HepG2 (cell line): Measurements from ENCODE around the gene SMNDC1. TPM values are rescaled to one million over a fixed set of nuclear protein-coding genes. Genes with fewer than 3 reads are reported as not detected.

Experiments used
- ATAC-seq: fragments of 200-7000 bp; cut with Tn5 transposase; 3 replicates; pipeline ENCODE4 v1.9.1; 2020; ENCODE audit warnings: mild to moderate bottlenecking, moderate library complexity
- BruUV-seq: library from RNA; stranded (reverse); fragments of 400-500 nt; replicated peaks from 2 replicates; lab custom pipeline; 2021; lab: Mats Ljungman, UMichigan
- CTCF ChIA-PET: fragments of 300-600 bp; formaldehyde crosslinking; extraction: SDS; loops from one replicate; lab custom pipeline; 2021; ENCODE audit warnings: low total read pairs, inconsistent platforms, low intra/inter-chr PET ratio; lab: Yijun Ruan, JAX
- POLR2A ChIA-PET: fragments of 350-600 bp; sonication (Branson Sonifier 250); formaldehyde crosslinking; loops from one replicate; lab custom pipeline; 2020; ENCODE audit warnings: antibody characterized with exemption, inconsistent platforms; lab: Yijun Ruan, JAX
- DNase-seq: peaks from one replicate; pipeline ENCODE4 v3.0.0-alpha.2; 2015; ENCODE audit warnings: low spot score
- FAIRE-seq: peaks from 3 replicates; lab custom pipeline; 2011; peaks lifted over from hg19 to GRCh38; lab: Jason Lieb, UNC
- H2AFZ ChIP-seq: one replicate; pipeline ENCODE4 v1.6.1; 2011; ENCODE audit warnings: low read length, inconsistent platforms
- H3K27ac ChIP-seq: fragments of 300-600 bp; 3 replicates; pipeline ENCODE4 v1.8.0; 2011; ENCODE audit warnings: mixed run types, mild to moderate bottlenecking, mixed read lengths, low read length, inconsistent platforms; ENCODE audit not compliant: insufficient read depth; ENCODE audit errors: extremely low read length
- H3K27me3 ChIP-seq, 2 experiments: fragments of 200-600 bp in 1 of 2; 2 replicates in 1 of 2; 3 replicates in 1 of 2; pipeline versions ENCODE4 v1.6.0 to v1.8.0; 2011; ENCODE audit warnings: low read length in 2 of 2, mild to moderate bottlenecking in 2 of 2, moderate library complexity in 2 of 2, inconsistent platforms in 1 of 2; ENCODE audit not compliant: insufficient read depth in 2 of 2, control insufficient read depth in 1 of 2
- H3K36me3 ChIP-seq, 2 experiments: fragments of 200-600 bp in 1 of 2; replicated peaks in 1 of 2; 2 replicates in 1 of 2; 3 replicates in 1 of 2; pipeline versions ENCODE4 v1.5.1 to v1.8.0; 2011; ENCODE audit warnings: low read length in 2 of 2, inconsistent platforms in 1 of 2; ENCODE audit not compliant: insufficient read depth in 2 of 2, control insufficient read depth in 1 of 2
- H3K4me1 ChIP-seq: 2 replicates; pipeline ENCODE4 v1.5.1; 2012; ENCODE audit warnings: low read length, inconsistent platforms; ENCODE audit not compliant: insufficient read depth
- H3K4me2 ChIP-seq: 2 replicates; pipeline ENCODE4 v1.6.0; 2011; ENCODE audit warnings: low read depth, low read length, inconsistent platforms
- H3K4me3 ChIP-seq, 3 experiments: fragments of 200-600 bp in 1 of 3; sonication (generic), shearing (Covaris generic) in 1 of 3; replicated peaks in 1 of 3; 2 replicates each; pipeline ENCODE4 v1.5.1; 2011 to 2016; ENCODE audit warnings: low read length in 3 of 3, inconsistent platforms in 2 of 3, low read depth in 2 of 3, mild to moderate bottlenecking in 2 of 3, control low read depth in 1 of 3, mixed read lengths in 1 of 3; ENCODE audit not compliant: insufficient read depth in 1 of 3
- H3K79me2 ChIP-seq: one replicate; pipeline ENCODE4 v1.6.1; 2011; ENCODE audit warnings: low read length, inconsistent platforms; ENCODE audit not compliant: insufficient read depth
- H3K9ac ChIP-seq: 2 replicates; pipeline ENCODE4 v1.6.0; 2011; ENCODE audit warnings: mild to moderate bottlenecking, low read depth, low read length, inconsistent platforms; ENCODE audit not compliant: insufficient read depth
- H3K9me3 ChIP-seq: 2 replicates; pipeline ENCODE4 v1.5.1; 2012; ENCODE audit warnings: mild to moderate bottlenecking, low read length
- H4K20me1 ChIP-seq: 2 replicates; pipeline ENCODE4 v1.6.0; 2011; ENCODE audit warnings: inconsistent platforms, mild to moderate bottlenecking, low read length, moderate library complexity; ENCODE audit not compliant: insufficient read depth
- BATF2 ChIP-seq: sonication (generic); formaldehyde crosslinking; IDR thresholded peaks from 2 replicates; pipeline ENCODE4 v1.8.0; 2022; ENCODE audit warnings: mild to moderate bottlenecking, missing genetic modification reagents, moderate library complexity
- CCAR2 ChIP-seq: fragments of 200-400 bp; formaldehyde crosslinking; optimal IDR thresholded peaks from 2 replicates; pipeline ENCODE3; 2018; ENCODE audit warnings: low read depth, mild to moderate bottlenecking, low read length, moderate library complexity
- KLF11 ChIP-seq: IDR thresholded peaks from 2 replicates; pipeline ENCODE4 v1.6.1; 2016; ENCODE audit warnings: missing compliant biosample characterization
- MNT ChIP-seq: fragments of 450-650 bp; IDR thresholded peaks from 2 replicates; pipeline ENCODE4 v1.6.1; 2016
- NONO ChIP-seq, 2 experiments: fragments of 450-650 bp in 1 of 2; sonication (generic) in 1 of 2; formaldehyde crosslinking in 1 of 2; IDR thresholded peaks in 1 of 2; conservative IDR thresholded peaks in 1 of 2; 2 replicates each; pipeline versions ENCODE4 v1.6.1 to v1.8.0; 2017 to 2022; ENCODE audit warnings: mild to moderate bottlenecking in 1 of 2, missing genetic modification reagents in 1 of 2, moderate library complexity in 1 of 2
- RERE ChIP-seq: IDR thresholded peaks from 2 replicates; pipeline ENCODE4 v1.6.1; 2016; ENCODE audit warnings: low read depth, missing genetic modification reagents, missing compliant biosample characterization
- ZMYM4 ChIP-seq: sonication (generic); formaldehyde crosslinking; IDR thresholded peaks from 2 replicates; pipeline ENCODE4 v1.8.1; 2023; ENCODE audit warnings: mild to moderate bottlenecking, missing genetic modification reagents
- WGBS: methylation state at CpG from one replicate; pipeline ENCODE4 v1.1.6; 2017; ENCODE audit warnings: low lambda C conversion rate; 5-methylcytosine and 5-hydroxymethylcytosine counted together
- in situ Hi-C: cut with HindIII; loops from 2 replicates; pipeline ENCODE4 v1.10.0; 2017; ENCODE audit warnings: low pct_unique_long_range_greater_than_20kb; ENCODE audit not compliant: extremely low pct_ligation_motif_present
- intact Hi-C: fragments of 100-400 bp; cut with micrococcal nuclease; formaldehyde crosslinking; loops from one replicate; pipeline ENCODE4 v1.10.0; 2022; ENCODE audit not compliant: unreplicated experiment
- polyA plus RNA-seq, 8 experiments: library from polyadenylated mRNA; depleted of rRNA in 3 of 8; stranded (reverse) in 7 of 8; unstranded in 1 of 8; fragments of >200 nt; fragmentation: Illumina TruSeq in 4 of 8; extraction: Trizol in 4 of 8; gene quantifications; 2 replicates each; pipeline versions ENCODE4 v1.2.1 to v1.2.3, GENCODE V29; 2011 to 2016; ENCODE audit warnings: low read depth in 4 of 8, missing spikeins in 1 of 8, mixed read lengths in 1 of 8; ENCODE audit not compliant: insufficient read depth in 1 of 8
- total RNA-seq, 5 experiments: library from RNA; depleted of rRNA; stranded (reverse); fragments of >200 nt; fragmentation: Illumina TruSeq; extraction: Trizol; gene quantifications; 2 replicates each; pipeline ENCODE4 v1.2.3, GENCODE V29; 2016; ENCODE audit warnings: low read depth in 1 of 5

Gene SMNDC1
- total and polyA plus RNA-seq, 2 of the 13 experiments (the other 11 are each of a cell fraction or from before 2014, with no cell fraction given), result 7.8 to 8.9 TPM

- H2AFZ ChIP-seq, result no peak overlapping the region
- CTCF ChIA-PET, result no interaction called here
- peaks cover 0 to 18% of the 10 kb centered on the region in 2 experiments; a peak in 3 of 5 replicates for H3K27me3 ChIP-seq
- no peaks in the 10 kb centered on the region for H3K9me3 ChIP-seq
- H3K36me3 ChIP-seq, result no peaks in the 10 kb centered on the region
- no peak overlapping the region for H3K9ac ChIP-seq
- ATAC-seq, result no peak
- no peak for FAIRE-seq
- no peaks in the 10 kb centered on the region for H3K4me1 ChIP-seq
- H3K4me3 ChIP-seq, result no peak overlapping the region
- POLR2A ChIA-PET, result no interaction called here
- no peaks in the 10 kb centered on the region for H4K20me1 ChIP-seq
- WGBS, result 0% methylated on average over 2 of the region's 2 CpGs
- BruUV-seq, result no TSS peak
- H3K27ac ChIP-seq, result no peak overlapping the region
- in situ Hi-C loops, result no loop called here
- no peak overlapping the region for H3K4me2 ChIP-seq
- H3K79me2 ChIP-seq, result no peaks in the 10 kb centered on the region
- TF ChIP-seq CCAR2 (no peak), RERE (CRISPR knock-in tag) (no peak), KLF11 (CRISPR knock-in tag) (no peak), ZMYM4 (CRISPR knock-in tag) (no peak), NONO (IDR thresholded peaks at IDR 0.05) (no peak), NONO (CRISPR knock-in tag; conservative IDR thresholded peaks at IDR 0.05) (no peak), MNT (no peak), BATF2 (CRISPR knock-in tag) (no peak)
- intact Hi-C loops, result no loop called here
- DNase-seq, result no peak
Observed at GRCh38 chr10:110344622-110345021, 39.9 kb upstream of the SMNDC1 start.
